Muscle of back (tissue), 11 donors: ENCODE measurements around the gene OBSCN. TPM values are rescaled to one million over a fixed set of nuclear protein-coding genes. Genes with fewer than 3 reads are reported as not detected.

ENCODE experiments used
- DNase-seq, 3 donors: peaks; one replicate each; pipeline versions ENCODE4 v3.0.0 to v3.0.0-alpha.2; 2013
- polyA plus RNA-seq, 10 donors: library from polyadenylated mRNA; unstranded; fragments of 120-200 nt; gene quantifications; one replicate each; pipeline ENCODE4 v1.2.1, GENCODE V29; 2013; ENCODE audit not compliant: insufficient read length in 10 of 10

OBSCN gene
- polyA plus RNA-seq, 10 donors = 179 to 336 (median 279) TPM

- no peak for DNase-seq
Observed at GRCh38 chr1:228277491-228278431, 69.9 kb downstream of the OBSCN start.

DNA sequence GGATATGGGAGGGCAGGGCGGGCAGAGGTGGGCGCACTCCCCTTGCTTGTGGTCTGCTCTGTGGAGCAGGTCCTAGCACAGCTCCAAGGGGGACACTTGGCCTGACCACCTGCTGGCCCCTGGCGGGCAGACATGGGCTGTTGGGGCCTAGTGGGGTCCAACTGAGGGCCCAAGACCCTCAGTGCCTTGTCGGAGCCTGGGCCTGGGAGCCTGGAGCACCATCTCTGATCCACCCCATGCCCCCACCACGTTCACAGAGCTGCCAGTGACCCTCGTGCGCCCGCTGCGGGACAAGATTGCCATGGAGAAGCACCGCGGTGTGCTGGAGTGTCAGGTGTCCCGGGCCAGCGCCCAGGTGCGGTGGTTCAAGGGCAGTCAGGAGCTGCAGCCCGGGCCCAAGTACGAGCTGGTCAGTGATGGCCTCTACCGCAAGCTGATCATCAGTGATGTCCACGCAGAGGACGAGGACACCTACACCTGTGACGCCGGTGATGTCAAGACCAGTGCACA is 70.6 kb downstream of the OBSCN start:
- DNase-seq = no peak

- DNase-seq = no peak
Observed at GRCh38 chr1:228279011-228279721, 71.3 kb downstream of the OBSCN start.

DNA sequence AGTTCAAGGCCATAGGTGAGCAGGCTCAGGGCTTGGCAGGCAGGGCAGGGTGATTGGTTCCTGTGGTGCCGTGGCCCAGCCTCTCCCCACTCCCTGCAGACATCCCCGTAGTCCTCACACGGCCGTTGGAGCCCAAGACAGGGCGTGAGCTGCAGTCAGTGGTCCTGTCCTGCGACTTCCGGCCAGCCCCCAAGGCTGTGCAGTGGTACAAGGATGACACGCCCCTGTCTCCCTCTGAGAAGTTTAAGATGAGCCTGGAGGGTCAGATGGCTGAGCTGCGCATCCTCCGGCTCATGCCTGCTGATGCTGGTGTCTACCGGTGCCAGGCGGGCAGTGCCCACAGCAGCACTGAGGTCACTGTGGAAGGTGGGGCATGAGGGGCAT is 71.9 kb downstream of the OBSCN start:
- no peak for DNase-seq

- DNase-seq = no peak
Observed at GRCh38 chr1:228280106-228280901, 72.5 kb downstream of the OBSCN start.

DNA sequence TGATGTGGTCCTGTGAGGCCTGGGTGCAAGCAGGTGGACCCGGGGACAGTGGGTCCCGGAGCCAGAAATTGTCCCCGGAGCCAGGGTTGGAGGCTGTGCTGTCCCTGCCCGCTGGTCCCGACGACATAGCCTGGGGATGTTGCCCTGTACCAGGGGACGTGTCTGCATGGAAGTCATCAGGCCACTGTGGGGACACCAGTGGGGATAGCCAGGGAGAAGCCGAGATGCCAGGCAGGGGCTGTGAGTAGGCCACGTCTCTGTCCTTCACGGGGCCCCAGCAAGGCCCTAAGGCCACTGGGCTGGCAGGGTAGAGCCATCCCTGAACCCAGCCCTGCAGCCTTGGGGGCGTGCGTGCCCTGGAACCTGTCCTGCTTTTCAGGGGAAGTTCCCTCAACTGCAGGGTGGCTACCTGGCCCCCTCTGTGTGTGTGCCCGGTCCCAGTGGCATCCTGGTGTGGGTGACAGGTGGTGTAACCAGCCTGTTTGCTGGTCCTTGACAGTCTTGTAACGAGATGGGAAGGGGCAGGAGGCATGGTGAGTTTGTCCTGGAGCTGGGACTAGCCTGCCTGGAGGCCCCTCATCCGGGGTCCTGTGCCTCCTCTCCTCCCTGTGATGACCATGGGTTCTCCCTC is 73.2 kb downstream of the OBSCN start:
- DNase-seq = no peak

DNA sequence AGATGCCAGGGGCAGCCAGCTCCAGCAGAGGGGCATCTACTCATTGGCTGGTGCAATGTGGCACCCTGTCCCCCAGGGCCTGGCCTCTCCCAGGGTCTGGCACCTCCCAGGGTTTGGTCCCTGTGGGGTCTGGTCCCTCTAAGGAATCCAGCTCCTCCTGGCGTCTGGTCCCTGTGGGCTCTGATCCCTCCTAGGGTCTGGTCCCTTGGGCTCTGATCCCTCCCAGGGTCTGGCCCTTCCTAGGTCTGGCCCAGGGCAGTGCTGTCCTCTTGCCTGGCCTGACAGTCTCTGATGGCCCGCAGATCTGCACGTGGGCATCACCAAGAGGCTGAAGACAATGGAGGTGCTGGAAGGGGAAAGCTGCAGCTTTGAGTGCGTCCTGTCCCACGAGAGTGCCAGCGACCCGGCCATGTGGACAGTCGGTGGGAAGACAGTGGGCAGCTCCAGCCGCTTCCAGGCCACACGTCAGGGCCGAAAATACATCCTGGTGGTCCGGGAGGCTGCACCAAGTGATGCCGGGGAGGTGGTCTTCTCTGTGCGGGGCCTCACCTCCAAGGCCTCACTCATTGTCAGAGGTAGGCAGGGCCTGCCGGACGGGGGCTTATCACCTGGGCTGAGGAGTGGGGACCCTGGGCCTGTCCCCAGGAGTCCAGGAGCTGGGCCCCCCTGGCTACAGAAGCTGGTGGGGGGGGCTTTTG is 73.9 kb downstream of the OBSCN start:
- DNase-seq = no peak

- no peak for DNase-seq
Observed at GRCh38 chr1:228282329-228283042, 74.6 kb downstream of the OBSCN start.

- no peak for DNase-seq
Observed at GRCh38 chr1:228283043-228283371, 75.2 kb downstream of the OBSCN start.

DNA sequence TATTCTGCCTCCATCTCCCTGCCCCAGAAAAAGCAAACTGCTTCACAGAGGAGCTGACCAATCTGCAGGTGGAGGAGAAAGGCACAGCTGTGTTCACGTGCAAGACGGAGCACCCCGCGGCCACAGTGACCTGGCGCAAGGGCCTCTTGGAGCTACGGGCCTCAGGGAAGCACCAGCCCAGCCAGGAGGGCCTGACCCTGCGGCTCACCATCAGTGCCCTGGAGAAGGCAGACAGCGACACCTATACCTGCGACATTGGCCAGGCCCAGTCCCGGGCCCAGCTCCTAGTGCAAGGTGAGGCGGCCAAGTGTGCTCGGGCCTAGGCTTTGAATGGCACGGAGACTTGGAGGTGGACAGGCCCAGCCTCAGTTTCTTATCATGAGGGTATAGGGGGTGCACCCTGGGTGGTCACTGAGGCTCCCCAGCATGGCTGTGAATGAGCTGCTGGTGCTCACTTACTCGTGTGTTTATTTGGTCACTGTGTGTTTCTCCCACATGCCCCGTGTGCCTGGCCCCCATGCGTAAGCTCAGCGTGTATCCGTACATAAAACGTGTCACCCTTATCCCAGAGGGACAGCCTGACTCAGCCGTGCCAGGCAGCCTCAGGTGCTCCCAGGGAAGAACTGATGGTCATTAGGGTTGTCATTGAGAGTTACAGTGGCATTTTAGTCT is 75.8 kb downstream of the OBSCN start:
- no peak for DNase-seq

GRCh38 chr1:228284148-228284495 is 76.3 kb downstream of the OBSCN start:
- DNase-seq = no peak

DNA sequence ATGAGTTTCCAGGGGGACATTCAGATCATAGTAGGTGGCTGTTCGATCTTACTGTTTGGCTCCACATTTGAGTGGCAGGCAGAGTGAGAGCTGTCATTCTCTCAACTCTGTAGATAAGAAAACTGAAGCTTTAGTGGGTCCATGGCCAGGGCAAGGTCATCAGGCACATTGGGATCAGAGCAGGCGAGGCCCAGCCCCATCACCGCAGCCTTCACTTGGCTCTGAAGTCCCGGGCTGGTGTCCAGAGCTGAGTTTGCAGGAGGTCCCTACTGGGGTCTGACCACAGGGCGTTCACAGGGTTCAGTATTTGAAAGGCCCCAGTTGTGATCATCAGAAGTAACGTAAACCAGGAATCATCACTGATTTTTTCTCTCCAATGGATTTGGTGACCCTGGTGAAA is 76.7 kb downstream of the OBSCN start:
- DNase-seq = no peak

GRCh38 chr1:228285661-228286504 is 78.0 kb downstream of the OBSCN start:
- no peak for DNase-seq

DNA sequence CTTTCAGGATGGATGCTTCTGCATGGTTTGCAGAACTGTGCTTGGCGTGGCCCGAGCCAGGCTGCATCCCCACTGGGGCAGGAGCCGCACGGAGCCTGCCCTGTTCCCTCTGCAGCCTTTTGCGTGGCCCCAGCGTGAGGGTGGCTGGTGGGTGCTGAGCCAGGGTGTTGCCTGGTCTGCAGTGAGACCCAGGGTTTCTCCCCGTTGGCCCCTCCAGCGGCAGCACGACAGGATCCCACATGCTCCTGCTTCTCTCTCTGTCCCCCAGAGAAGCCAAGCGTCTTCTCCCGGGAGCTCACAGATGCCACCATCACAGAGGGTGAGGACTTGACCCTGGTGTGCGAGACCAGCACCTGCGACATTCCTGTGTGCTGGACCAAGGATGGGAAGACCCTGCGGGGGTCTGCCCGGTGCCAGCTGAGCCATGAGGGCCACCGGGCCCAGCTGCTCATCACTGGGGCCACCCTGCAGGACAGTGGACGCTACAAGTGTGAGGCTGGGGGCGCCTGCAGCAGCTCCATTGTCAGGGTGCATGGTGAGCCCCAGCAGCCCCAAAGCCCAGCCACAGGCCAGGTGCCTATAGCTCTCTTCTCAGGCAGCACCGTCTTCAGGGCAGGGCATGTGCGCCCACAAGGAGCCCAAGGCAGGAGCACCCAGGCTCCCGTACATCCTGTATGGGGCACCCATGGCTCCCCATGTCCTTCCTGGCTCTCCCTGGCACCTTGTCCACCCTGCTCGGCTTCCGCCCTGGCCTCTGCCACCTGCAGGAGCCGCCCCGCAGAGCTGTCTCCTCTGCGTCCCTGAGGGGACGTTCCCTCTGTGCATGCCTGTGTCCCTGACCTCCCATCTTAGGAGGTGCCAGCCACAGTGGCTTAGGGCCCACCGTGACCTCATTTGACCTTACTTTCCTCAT is 78.9 kb downstream of the OBSCN start:
- DNase-seq = no peak

- DNase-seq = no peak
Observed at GRCh38 chr1:228287541-228288425, 79.9 kb downstream of the OBSCN start.

DNA sequence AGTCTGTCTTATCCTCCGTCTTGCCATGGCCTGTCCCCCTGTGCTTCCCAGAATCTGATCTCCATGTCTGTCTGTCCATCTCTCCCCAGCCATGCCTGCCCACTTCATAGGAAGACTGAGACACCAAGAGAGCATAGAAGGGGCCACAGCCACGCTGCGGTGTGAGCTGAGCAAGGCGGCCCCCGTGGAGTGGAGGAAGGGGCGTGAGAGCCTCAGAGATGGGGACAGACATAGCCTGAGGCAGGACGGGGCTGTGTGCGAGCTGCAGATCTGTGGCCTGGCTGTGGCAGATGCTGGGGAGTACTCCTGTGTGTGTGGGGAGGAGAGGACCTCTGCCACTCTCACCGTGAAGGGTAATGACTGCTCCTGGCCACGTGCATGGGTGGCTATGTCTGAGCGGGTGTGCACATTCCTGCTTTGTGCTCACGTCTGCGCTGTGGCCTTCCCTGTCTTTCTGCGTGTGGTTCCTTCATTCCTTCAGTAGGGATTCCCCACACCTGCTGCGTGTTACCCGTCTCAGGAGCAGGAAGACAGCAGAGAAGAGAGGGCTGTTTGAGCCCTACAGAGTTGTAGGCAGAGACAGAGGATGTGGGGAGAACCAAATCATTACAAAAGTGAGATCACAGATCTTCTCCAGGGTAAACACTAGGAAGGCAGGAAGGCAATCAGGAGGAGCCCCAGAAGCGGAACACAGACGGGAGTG is 80.8 kb downstream of the OBSCN start:
- DNase-seq = no peak
